Measurements from ENCODE around the gene CTIF. TPM values are rescaled to one million over a fixed set of nuclear protein-coding genes. Genes with fewer than 3 reads are reported as not detected.

Gene CTIF
- total and polyA plus RNA-seq, 4 donors = 10.6 to 26.7 (median 12.3) TPM

DNA sequence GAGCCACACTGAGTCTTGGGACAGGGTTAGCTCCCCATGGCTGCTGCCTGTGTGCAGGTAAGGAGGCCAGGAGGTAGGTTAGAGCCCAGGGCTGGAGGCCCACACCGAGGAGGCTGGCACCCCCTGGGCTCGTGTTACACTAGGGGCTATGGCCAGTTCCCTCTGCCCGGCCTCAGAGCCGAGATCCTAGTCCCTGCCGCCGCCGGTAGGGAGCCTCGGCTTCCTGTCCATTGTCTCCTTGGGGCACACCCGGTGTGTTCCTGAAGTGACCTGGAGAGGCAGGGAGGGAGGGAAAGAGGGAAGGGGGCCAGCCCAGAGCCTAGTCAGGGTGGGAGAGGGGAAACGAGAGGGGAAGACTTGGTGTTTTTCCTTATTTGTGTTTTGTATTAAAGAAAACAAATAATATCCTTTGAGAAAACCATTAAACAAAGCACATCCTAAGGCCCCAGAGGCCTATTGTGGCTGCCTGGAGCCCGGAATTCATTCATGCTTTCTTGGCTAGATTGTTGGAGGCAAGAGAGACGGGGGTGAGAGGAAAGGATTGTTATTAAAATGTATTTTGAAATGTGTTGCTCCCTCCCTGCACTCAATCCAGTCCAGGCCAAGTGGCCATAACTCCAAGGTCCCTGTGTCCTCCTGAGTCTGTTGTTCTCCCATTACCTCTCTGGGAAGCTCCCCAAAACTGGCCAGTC lies 170.7 kb downstream of the CTIF start:
- WGBS = 83% methylated on average over 12 of the region's 12 CpGs
- H3K36me3 ChIP-seq (ENCODE audit: control insufficient read depth in 4 of 4, insufficient read depth in 3 of 4, low read depth in 1 of 4, low read length in 3 of 4) = peaks cover 0 to 4% (median 3%) of the 10 kb centered on the region in 4 donors
- H3K27me3 ChIP-seq (ENCODE audit: control insufficient read depth in 4 of 4, insufficient read depth in 4 of 4, low read length in 3 of 4) = no peaks in the 10 kb centered on the region
- no peaks in the 10 kb centered on the region for H3K4me1 ChIP-seq (ENCODE audit: control insufficient read depth in 4 of 4, insufficient read depth in 4 of 4, low read length in 3 of 4)
- no peak overlapping the region for H3K27ac ChIP-seq (ENCODE audit: low read depth in 1 of 2, low read length in 2 of 2)
- TF ChIP-seq HNF4G (IDR thresholded peaks at IDR 0.05) (no peak), YY1 (IDR thresholded peaks at IDR 0.05) (no peak), NR2F2 (IDR thresholded peaks at IDR 0.05) (no peak), RAD21 (IDR thresholded peaks at IDR 0.05) (no peak), TAF1 (conservative IDR thresholded peaks at IDR 0.05) (no peak), FOXA1 (IDR thresholded peaks at IDR 0.05) (no peak), JUND (IDR thresholded peaks at IDR 0.05) (no peak), SP1 (IDR thresholded peaks at IDR 0.05) (no peak), EGR1 (IDR thresholded peaks at IDR 0.05; ENCODE audit: low read depth in 2 of 2) (no peak), GABPA (IDR thresholded peaks at IDR 0.05 in 1 of 2, conservative IDR thresholded peaks at IDR 0.05 in 1 of 2) (no peak), HNF4A (conservative IDR thresholded peaks at IDR 0.05) (no peak), FOXA2 (IDR thresholded peaks at IDR 0.05) (no peak)
- TF ChIP-seq, protein P1, sequence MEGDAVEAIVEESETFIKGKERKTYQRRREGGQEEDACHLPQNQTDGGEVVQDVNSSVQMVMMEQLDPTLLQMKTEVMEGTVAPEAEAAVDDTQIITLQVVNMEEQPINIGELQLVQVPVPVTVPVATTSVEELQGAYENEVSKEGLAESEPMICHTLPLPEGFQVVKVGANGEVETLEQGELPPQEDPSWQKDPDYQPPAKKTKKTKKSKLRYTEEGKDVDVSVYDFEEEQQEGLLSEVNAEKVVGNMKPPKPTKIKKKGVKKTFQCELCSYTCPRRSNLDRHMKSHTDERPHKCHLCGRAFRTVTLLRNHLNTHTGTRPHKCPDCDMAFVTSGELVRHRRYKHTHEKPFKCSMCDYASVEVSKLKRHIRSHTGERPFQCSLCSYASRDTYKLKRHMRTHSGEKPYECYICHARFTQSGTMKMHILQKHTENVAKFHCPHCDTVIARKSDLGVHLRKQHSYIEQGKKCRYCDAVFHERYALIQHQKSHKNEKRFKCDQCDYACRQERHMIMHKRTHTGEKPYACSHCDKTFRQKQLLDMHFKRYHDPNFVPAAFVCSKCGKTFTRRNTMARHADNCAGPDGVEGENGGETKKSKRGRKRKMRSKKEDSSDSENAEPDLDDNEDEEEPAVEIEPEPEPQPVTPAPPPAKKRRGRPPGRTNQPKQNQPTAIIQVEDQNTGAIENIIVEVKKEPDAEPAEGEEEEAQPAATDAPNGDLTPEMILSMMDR (IDR thresholded peaks at IDR 0.05; ENCODE audit: low read depth, low read length, missing input control) = no peak
- TF ChIP-seq, protein P2, sequence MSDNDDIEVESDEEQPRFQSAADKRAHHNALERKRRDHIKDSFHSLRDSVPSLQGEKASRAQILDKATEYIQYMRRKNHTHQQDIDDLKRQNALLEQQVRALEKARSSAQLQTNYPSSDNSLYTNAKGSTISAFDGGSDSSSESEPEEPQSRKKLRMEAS (IDR thresholded peaks at IDR 0.05) = no peak
- TF ChIP-seq, protein P3, sequence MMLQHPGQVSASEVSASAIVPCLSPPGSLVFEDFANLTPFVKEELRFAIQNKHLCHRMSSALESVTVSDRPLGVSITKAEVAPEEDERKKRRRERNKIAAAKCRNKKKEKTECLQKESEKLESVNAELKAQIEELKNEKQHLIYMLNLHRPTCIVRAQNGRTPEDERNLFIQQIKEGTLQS (IDR thresholded peaks at IDR 0.05) = no peak
- H3K4me3 ChIP-seq (ENCODE audit: low read depth in 1 of 3, low read length in 3 of 3) = no peak overlapping the region
- no peak overlapping the region for H3K9ac ChIP-seq (ENCODE audit: low read depth in 1 of 2, low read length in 2 of 2)
- H3K9me3 ChIP-seq (ENCODE audit: control insufficient read depth in 4 of 4, low read length in 3 of 4) = no peaks in the 10 kb centered on the region
- no peak for DNase-seq (ENCODE audit: low spot score)

DNA sequence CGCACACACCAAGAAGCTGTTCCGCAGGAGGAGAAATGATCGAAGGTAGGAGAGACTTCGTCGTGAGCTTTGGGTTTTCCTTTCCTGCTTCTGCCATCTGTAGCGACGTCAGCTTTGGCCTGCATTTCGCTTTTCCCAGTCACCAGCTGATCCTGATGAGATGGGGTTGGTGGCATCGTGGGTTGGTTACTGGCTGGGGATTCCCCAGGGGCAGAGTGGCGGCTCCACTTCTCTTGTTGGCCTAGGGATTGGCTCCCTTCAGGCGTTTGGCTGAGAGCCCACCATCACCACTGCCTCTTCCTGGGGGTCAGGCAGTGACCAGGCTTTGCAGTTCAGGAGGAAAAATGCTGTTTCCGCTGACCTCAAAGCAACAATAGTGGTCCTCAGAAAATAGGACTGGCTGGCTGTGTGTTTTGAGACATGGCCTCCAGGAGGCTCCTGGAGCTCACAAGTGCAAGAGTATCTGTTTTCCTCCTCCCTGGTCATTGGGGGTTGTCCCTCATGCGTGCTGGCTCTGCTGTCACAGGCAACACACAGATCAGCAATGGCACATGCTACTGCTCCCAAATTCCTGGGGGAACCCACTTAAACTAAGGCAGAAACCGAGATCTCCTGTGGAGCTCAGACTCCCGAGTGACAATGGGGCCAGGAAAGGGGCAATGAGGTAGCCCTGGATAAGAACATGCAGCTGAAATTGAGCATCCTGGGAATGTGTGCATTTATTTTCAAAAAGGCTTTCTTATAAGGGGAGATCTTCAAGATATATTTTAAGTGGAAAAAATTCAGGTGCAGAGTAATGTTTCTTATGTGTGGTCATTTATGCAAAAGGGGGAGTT lies 173.0 kb downstream of the CTIF start:
- Histone ChIP-seq H3K9me3 (ENCODE audit: control insufficient read depth in 4 of 4, low read length in 3 of 4) (no peaks in the 10 kb centered on the region), H3K9ac (ENCODE audit: low read depth in 1 of 2, low read length in 2 of 2) (no peak overlapping the region), H3K4me3 (ENCODE audit: low read depth in 1 of 3, low read length in 3 of 3) (no peak overlapping the region), H3K36me3 (ENCODE audit: control insufficient read depth in 4 of 4, insufficient read depth in 3 of 4, low read depth in 1 of 4, low read length in 3 of 4) (no peaks in the 10 kb centered on the region), H3K4me1 (ENCODE audit: control insufficient read depth in 4 of 4, insufficient read depth in 4 of 4, low read length in 3 of 4) (no peaks in the 10 kb centered on the region), H3K27me3 (ENCODE audit: control insufficient read depth in 4 of 4, insufficient read depth in 4 of 4, low read length in 3 of 4) (no peaks in the 10 kb centered on the region), H3K27ac (ENCODE audit: low read depth in 1 of 2, low read length in 2 of 2) (no peak overlapping the region)
- WGBS = 79% methylated on average over 15 of the region's 15 CpGs
- DNase-seq (ENCODE audit: low spot score) = no peak
- TF ChIP-seq GABPA (IDR thresholded peaks at IDR 0.05 in 1 of 2, conservative IDR thresholded peaks at IDR 0.05 in 1 of 2) (no peak), RAD21 (IDR thresholded peaks at IDR 0.05) (peak; percentile 69 to 78), NR2F2 (IDR thresholded peaks at IDR 0.05) (peak; percentile 61), EGR1 (IDR thresholded peaks at IDR 0.05; ENCODE audit: low read depth in 2 of 2) (no peak)
- TF ChIP-seq, protein P1 (IDR thresholded peaks at IDR 0.05; ENCODE audit: low read depth, low read length, missing input control) = peak; percentile 34
- TF ChIP-seq, protein P4, sequence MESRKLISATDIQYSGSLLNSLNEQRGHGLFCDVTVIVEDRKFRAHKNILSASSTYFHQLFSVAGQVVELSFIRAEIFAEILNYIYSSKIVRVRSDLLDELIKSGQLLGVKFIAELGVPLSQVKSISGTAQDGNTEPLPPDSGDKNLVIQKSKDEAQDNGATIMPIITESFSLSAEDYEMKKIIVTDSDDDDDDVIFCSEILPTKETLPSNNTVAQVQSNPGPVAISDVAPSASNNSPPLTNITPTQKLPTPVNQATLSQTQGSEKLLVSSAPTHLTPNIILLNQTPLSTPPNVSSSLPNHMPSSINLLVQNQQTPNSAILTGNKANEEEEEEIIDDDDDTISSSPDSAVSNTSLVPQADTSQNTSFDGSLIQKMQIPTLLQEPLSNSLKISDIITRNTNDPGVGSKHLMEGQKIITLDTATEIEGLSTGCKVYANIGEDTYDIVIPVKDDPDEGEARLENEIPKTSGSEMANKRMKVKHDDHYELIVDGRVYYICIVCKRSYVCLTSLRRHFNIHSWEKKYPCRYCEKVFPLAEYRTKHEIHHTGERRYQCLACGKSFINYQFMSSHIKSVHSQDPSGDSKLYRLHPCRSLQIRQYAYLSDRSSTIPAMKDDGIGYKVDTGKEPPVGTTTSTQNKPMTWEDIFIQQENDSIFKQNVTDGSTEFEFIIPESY (IDR thresholded peaks at IDR 0.05) = no peak

All from liver (tissue), 9 donors.